Activated T-helper 2 cell treated with anti-CD3 and anti-CD28 coated beads, Interferon-gamma antibody, Interleukin-2, Interleukin-4, amounts not matched to agents 10 μg/mL and 5 μg/mL and 100 μg/mL, durations not matched to agents 14 hours and 24 hours and 36 hours (primary cell): ENCODE measurements around the gene METAP1D. TPM values are rescaled to one million over a fixed set of nuclear protein-coding genes. Genes with fewer than 3 reads are reported as not detected.

Experiments
- DNase-seq: peaks from one replicate; pipeline ENCODE4 v3.0.0; 2021; ENCODE audit warnings: low spot score
- H3K27ac Mint-ChIP-seq: one replicate; pipeline ENCODE4 v1.8.0; 2021; ENCODE audit warnings: mixed read lengths
- H3K27me3 Mint-ChIP-seq: one replicate; pipeline ENCODE4 v1.8.0; 2021; ENCODE audit warnings: low read depth, mixed read lengths
- H3K36me3 Mint-ChIP-seq: one replicate; pipeline ENCODE4 v1.8.0; 2021; ENCODE audit warnings: low read depth, mixed read lengths
- H3K4me1 Mint-ChIP-seq: one replicate; pipeline ENCODE4 v1.8.0; 2021; ENCODE audit warnings: low read depth, mixed read lengths
- H3K4me3 Mint-ChIP-seq: one replicate; pipeline ENCODE4 v1.8.0; 2021; ENCODE audit warnings: low read depth, mild to moderate bottlenecking, moderate library complexity, mixed read lengths
- H3K9me3 Mint-ChIP-seq: one replicate; pipeline ENCODE4 v1.8.0; 2021; ENCODE audit warnings: mixed read lengths
- intact Hi-C: fragments of 100-400 bp; cut with micrococcal nuclease; formaldehyde crosslinking; loops from one replicate; pipeline ENCODE4 v1.15.1; 2023
- total RNA-seq: library from RNA; stranded (reverse); gene quantifications from 2 replicates; pipeline ENCODE4 v1.2.3, GENCODE V29; 2022

METAP1D gene
- total RNA-seq, 1 donor from 2014 or later: 7.9 TPM

DNA sequence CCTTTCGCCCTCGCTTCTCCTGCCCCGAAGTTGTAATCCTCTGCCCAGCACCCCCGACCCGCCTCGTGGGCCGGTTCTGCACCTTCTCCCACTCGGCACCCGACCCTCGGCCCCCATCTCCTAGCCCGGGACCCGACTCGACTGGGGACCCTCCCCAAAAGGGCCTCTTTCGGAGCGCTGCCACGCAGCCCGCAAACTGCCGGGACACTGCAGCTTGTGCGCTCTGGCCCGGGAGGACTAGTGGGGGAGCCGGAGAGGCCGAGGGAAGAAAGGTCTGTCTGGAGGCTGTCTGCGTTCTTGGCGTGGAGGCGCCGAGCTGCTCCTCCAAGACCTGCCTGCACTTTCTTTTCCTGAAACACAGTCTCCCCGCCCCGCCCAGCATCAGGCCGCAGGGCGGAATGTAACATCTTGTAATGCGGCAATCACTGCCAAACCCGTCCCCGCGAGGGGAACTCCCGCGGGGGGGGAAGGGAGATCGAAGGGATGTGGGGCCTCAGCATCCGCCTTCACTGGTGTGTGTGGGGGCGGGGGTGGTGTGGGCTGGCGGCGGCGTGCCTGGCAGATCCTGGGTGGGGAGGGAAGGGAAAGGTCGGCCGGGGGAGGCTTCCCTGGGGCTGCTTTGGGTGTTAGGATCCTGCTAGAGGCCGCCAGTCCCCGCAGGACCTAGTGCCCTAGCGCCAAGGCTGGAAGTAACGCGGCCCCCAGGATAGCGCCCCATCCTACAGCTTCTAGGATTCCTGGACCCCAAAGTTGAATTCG, 95.6 kb downstream of the METAP1D start:
- intact Hi-C loops: no loop called here

DNA sequence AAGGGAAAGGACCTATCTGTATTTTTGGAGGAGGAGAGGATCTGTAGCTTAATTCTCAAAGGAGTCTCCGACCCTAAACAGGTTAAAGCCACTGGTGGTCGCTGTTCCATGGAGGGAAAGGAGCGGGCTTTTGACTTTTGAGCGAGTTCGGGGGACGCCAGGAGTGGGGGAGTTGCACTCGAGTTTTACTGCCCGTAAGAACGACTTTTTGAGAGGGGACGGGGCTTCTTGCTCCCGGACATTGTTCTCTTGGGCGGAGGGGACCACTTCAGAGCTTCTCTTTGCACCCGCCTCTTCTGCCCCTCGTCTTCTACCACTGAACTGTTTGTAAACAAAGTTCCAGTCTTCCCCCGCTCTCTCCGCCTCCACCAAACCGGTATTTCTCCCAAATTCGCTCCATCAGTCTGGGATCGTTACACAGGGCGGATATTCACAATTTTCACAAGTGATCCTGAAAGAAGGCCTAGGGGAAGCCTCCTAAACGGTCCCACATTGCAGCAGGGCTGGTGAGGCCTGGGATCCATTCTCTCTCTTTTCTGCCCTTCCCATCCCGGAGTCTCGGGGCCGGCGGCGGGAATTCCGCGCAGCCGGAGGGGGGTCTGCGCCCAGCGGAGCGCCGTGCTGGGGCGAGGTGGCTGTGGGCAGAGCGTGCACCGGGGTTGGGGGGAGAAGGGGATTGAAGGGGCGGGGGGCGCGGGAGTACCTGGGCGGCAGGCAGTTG, 96.3 kb downstream of the METAP1D start:
- no peak overlapping the region for H3K4me3 Mint-ChIP-seq
- no peaks in the 10 kb centered on the region for H3K9me3 Mint-ChIP-seq
- H3K4me1 Mint-ChIP-seq: peaks cover 26% of the 10 kb centered on the region
- DNase-seq: no peak
- intact Hi-C loops: no loop called here
- H3K27ac Mint-ChIP-seq: peak overlapping the region; percentile 6
- H3K36me3 Mint-ChIP-seq: peaks cover 7% of the 10 kb centered on the region
- H3K27me3 Mint-ChIP-seq: peaks cover 69% of the 10 kb centered on the region

More for the DNA sequence above, 95.6 kb downstream of the METAP1D start:
- Mint-ChIP-seq H3K27ac (peak overlapping the region; percentile 6), H3K27me3 (peaks cover 73% of the 10 kb centered on the region), H3K9me3 (no peaks in the 10 kb centered on the region), H3K4me1 (peaks cover 22% of the 10 kb centered on the region), H3K4me3 (peak overlapping the region; percentile 37), H3K36me3 (peaks cover 7% of the 10 kb centered on the region)
- no peak for DNase-seq

DNA sequence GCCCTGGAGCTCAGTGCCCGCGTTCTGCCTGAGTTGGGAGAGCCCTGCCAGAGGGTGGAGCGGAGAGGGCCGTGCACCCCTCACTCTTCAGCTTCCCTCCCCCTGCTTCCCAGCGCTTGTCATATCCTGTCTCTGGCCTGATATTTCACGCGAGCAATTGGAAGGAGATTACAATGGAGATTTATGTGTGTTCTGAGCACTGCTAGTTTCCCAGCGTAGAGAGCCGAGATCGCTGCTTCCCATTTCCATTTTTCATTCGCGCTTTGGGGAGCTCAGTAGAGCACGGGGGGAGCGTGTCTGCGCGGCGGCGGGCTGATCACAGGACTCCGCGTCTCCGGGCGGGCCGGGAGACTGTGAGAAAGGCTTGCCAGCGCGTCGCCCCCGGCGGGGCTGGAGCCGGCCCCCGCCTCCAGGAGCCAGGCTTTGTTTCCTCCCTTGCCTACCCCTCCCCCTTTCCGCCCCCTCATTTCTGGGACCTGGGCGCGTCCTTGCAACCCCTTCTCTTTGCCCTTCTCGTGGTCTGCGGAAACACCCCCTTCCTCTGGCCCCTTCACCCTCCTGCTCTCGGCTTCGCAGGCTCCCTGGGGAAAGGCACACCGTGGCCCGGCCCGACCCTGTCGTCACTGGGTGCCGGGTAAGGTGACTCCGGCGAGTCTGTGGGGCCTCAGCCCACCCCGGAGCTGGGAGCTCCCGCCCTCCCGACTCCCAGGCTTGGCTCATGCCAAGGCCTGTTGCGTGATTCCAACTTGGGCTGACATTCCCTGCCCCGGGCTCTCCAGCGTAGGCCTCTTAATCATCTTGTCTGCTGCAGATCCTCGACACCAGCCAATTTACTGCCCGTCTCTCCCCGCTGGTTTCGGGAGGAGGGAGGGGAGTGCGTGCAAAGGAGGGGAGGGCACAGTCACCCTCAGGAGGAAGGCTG, 97.1 kb downstream of the METAP1D start:
- peaks cover 70% of the 10 kb centered on the region for H3K27me3 Mint-ChIP-seq
- H3K36me3 Mint-ChIP-seq: peaks cover 7% of the 10 kb centered on the region
- H3K4me1 Mint-ChIP-seq: peaks cover 32% of the 10 kb centered on the region
- no peaks in the 10 kb centered on the region for H3K9me3 Mint-ChIP-seq
- H3K27ac Mint-ChIP-seq: no peak overlapping the region
- peak overlapping the region; percentile 35 for H3K4me3 Mint-ChIP-seq
- intact Hi-C loops: no loop called here
- no peak for DNase-seq

- peaks cover 36% of the 10 kb centered on the region for H3K4me1 Mint-ChIP-seq
- H3K9me3 Mint-ChIP-seq: no peaks in the 10 kb centered on the region
- no peak overlapping the region for H3K27ac Mint-ChIP-seq
- H3K36me3 Mint-ChIP-seq: peaks cover 7% of the 10 kb centered on the region
- no peak for DNase-seq
- intact Hi-C loops: no loop called here
- H3K27me3 Mint-ChIP-seq: peaks cover 67% of the 10 kb centered on the region
- no peak overlapping the region for H3K4me3 Mint-ChIP-seq
These were observed 97.9 kb downstream of the METAP1D start for GRCh38 chr2:172097557-172098131.

- peak overlapping the region; percentile 1 for H3K27ac Mint-ChIP-seq
- no peak for DNase-seq
- intact Hi-C loops: no loop called here
- peaks cover 65% of the 10 kb centered on the region for H3K27me3 Mint-ChIP-seq
- no peaks in the 10 kb centered on the region for H3K9me3 Mint-ChIP-seq
- peaks cover 36% of the 10 kb centered on the region for H3K4me1 Mint-ChIP-seq
- peaks cover 7% of the 10 kb centered on the region for H3K36me3 Mint-ChIP-seq
- peak overlapping the region; percentile 26 for H3K4me3 Mint-ChIP-seq
These were observed 98.5 kb downstream of the METAP1D start for GRCh38 chr2:172098287-172098649.

- Mint-ChIP-seq H3K4me3 (peak overlapping the region; percentile 26), H3K4me1 (peaks cover 41% of the 10 kb centered on the region), H3K36me3 (peaks cover 7% of the 10 kb centered on the region), H3K27me3 (peaks cover 65% of the 10 kb centered on the region), H3K27ac (peak overlapping the region; percentile 1), H3K9me3 (no peaks in the 10 kb centered on the region)
- no peak for DNase-seq
- intact Hi-C loops: no loop called here
These were observed 99.1 kb downstream of the METAP1D start for GRCh38 chr2:172098650-172099471.

DNA sequence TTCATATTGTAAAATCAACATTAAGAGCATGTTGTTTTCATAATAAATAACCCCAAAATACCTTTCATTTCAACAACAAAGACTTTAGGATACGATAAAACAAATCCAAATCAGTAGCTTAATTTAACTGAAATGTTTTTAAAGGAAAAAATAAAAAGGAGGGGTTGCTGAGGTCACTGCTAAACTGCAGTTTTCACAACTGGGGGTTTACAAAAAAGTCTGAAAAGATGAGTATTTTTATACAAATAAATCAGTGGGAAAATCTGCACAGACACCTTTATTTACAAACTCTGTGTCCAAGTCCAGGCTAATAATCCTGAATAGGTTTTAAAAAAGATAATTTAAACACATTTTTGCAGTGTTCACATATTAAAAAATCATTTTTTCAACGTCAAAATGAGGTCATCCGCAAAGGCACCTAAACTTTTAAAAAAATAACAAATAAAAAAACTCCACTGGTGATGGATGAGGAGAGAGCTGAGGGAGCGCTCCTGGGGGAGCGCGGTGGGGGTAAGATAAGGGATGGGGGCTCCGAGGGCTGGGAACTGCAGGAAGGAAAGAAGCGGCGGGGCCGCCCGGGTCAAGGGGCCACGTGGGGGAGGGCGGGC, 99.8 kb downstream of the METAP1D start:
- DNase-seq: no peak
- H3K4me1 Mint-ChIP-seq: peaks cover 46% of the 10 kb centered on the region

GRCh38 chr2:172100080-172100934, 100.6 kb downstream of the METAP1D start:
- H3K4me3 Mint-ChIP-seq: no peak overlapping the region
- H3K9me3 Mint-ChIP-seq: no peaks in the 10 kb centered on the region
- peaks cover 48% of the 10 kb centered on the region for H3K4me1 Mint-ChIP-seq
- peaks cover 7% of the 10 kb centered on the region for H3K36me3 Mint-ChIP-seq
- no peak for DNase-seq
- H3K27me3 Mint-ChIP-seq: peaks cover 66% of the 10 kb centered on the region
- no peak overlapping the region for H3K27ac Mint-ChIP-seq
- intact Hi-C loops: no loop called here

More for the DNA sequence above, 99.8 kb downstream of the METAP1D start:
- Mint-ChIP-seq H3K9me3 (no peaks in the 10 kb centered on the region), H3K27me3 (peaks cover 66% of the 10 kb centered on the region), H3K27ac (no peak overlapping the region), H3K4me3 (no peak overlapping the region), H3K36me3 (peaks cover 7% of the 10 kb centered on the region)
- intact Hi-C loops: no loop called here

DNA sequence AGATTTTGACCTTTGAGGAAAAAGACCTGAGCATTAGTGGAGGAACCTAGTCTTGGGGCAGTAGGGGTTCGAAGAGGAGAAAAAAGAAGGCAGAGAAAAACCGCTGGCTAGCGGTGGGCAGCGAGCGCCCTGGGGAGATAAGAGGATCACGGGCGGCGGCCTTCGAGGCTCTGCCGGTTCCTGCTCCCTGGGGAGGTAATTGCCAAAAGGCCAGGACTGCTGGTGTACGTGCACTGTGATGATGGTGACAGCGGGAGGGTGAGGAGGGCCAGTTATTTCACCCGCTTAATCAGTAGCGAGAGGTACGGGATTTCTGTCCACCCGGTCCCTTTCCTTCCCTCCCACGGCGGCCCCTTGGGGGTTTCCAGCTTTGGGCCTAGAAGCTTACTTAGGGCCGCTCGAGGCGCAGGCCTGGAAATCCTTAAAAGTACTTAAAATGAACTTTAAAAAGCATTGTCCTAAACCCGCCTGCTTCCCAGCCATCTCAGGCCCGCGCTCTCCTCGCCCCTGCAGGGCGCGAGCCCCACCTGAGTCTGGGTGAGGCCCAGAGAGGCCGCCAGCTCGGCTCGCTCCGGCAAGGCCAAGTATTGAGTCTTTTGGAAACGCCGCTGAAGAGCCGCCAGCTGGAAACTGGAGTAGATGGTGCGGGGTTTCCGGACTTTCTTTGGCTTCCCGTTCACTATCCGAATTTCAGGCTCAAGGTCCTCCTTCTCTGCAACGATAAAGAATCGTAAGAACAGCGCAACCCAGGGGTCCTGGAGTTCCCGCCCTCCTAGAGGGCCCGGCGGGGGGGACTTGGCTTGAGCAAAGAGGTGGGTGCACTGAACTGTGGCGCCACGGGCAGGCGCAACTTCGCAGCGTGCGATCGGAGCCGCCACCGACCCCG, 101.4 kb downstream of the METAP1D start:
- Mint-ChIP-seq H3K36me3 (peaks cover 7% of the 10 kb centered on the region), H3K9me3 (no peaks in the 10 kb centered on the region), H3K27ac (no peak overlapping the region), H3K4me3 (peak overlapping the region; percentile 77), H3K4me1 (peaks cover 45% of the 10 kb centered on the region), H3K27me3 (peaks cover 67% of the 10 kb centered on the region)
- intact Hi-C loops: loop anchor here (1.0 kb wide), 1 partner anchor 16 kb away; the partner anchor contains the start of gene DLX1
- no peak for DNase-seq

DNA sequence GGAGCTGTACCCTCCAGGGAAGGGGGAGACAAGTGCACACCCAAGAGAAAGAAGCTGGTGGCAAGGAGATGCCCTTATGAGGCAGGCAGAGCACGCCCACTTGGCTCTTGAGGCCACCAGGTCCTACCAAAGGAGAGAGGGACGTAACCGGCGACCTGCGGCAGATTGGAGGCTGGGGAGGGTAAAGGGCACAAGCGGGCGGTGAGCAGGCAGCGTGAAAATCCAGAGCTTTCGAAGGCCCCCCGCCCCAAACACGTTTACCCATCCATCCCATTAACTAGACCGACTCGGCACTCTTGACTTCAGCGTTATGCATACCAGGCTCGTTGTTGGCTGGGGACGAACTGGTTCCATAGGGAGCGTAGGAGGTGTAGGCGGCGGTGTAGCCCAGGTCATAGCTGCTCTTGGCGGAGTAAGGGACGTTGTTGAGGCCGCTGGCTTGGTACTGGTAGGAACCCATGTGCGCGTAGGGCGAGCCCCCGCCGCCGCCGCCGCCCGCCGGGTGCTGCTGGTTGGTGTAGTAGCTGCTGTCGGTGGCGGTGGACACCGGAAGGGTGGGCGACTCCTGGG, 102.2 kb downstream of the METAP1D start:
- H3K36me3 Mint-ChIP-seq: peaks cover 4% of the 10 kb centered on the region
- peak overlapping the region; percentile 77 for H3K4me3 Mint-ChIP-seq
- H3K4me1 Mint-ChIP-seq: peaks cover 44% of the 10 kb centered on the region
- H3K27ac Mint-ChIP-seq: no peak overlapping the region
- DNase-seq: no peak
- H3K27me3 Mint-ChIP-seq: peaks cover 69% of the 10 kb centered on the region
- no peaks in the 10 kb centered on the region for H3K9me3 Mint-ChIP-seq
- intact Hi-C loops: loop anchor here (1.0 to 2.0 kb wide), 3 partner anchors 10 to 503 kb away; partner anchors contain the start of gene DLX1
